BE2C (cell line): ENCODE results near the gene CALCOCO1.

Experiments used
- DNase-seq: peaks from one replicate; pipeline ENCODE4 v3.0.0-alpha.2; 2020
- H3K27me3 ChIP-seq: fragments of 250-450 bp; sonication (Bioruptor Pico); 2 replicates; pipeline ENCODE4 v1.5.1; 2020; ENCODE audit warnings: mild to moderate bottlenecking
- H3K36me3 ChIP-seq: fragments of 250-450 bp; sonication (Bioruptor Pico); 2 replicates; pipeline ENCODE4 v1.5.1; 2020; ENCODE audit warnings: mild to moderate bottlenecking
- H3K4me1 ChIP-seq: fragments of 250-450 bp; sonication (Bioruptor Pico); 2 replicates; pipeline ENCODE4 v1.5.1; 2020
- H3K4me3 ChIP-seq: 2 replicates; pipeline ENCODE4 v1.5.1; 2011; ENCODE audit warnings: low read depth, low read length
- H3K9me3 ChIP-seq: fragments of 250-450 bp; sonication (Bioruptor Pico); 2 replicates; pipeline ENCODE4 v1.5.1; 2020
- CTCF ChIP-seq: IDR thresholded peaks from 2 replicates; pipeline ENCODE4 v1.5.1; 2012; ENCODE audit warnings: mild to moderate bottlenecking, low read depth, low read length

CALCOCO1 gene

GRCh38 chr12:53713516-53713915, 13.7 kb downstream of the CALCOCO1 start:
- Histone ChIP-seq H3K4me3 (no peak overlapping the region), H3K4me1 (no peaks in the 10 kb centered on the region), H3K9me3 (no peaks in the 10 kb centered on the region), H3K27me3 (peaks cover 13% of the 10 kb centered on the region), H3K36me3 (no peaks in the 10 kb centered on the region)
- TF ChIP-seq CTCF: no peak
- no peak for DNase-seq

- H3K4me1 ChIP-seq: no peaks in the 10 kb centered on the region
- H3K27me3 ChIP-seq: peaks cover 22% of the 10 kb centered on the region
- H3K4me3 ChIP-seq: no peak overlapping the region
- no peak for DNase-seq
- H3K9me3 ChIP-seq: no peaks in the 10 kb centered on the region
- TF ChIP-seq CTCF: no peak
- no peaks in the 10 kb centered on the region for H3K36me3 ChIP-seq
Measured at GRCh38 chr12:53712059-53712643, 15.1 kb downstream of the CALCOCO1 start.

- H3K27me3 ChIP-seq: peaks cover 37% of the 10 kb centered on the region
- no peaks in the 10 kb centered on the region for H3K9me3 ChIP-seq
- no peak overlapping the region for H3K4me3 ChIP-seq
- H3K36me3 ChIP-seq: no peaks in the 10 kb centered on the region
- H3K4me1 ChIP-seq: no peaks in the 10 kb centered on the region
- DNase-seq: no peak
- no peak for TF ChIP-seq CTCF
Measured at GRCh38 chr12:53710091-53710490, 17.2 kb downstream of the CALCOCO1 start.

- H3K4me3 ChIP-seq: no peak overlapping the region
- no peak for TF ChIP-seq CTCF
- no peaks in the 10 kb centered on the region for H3K9me3 ChIP-seq
- peaks cover 37% of the 10 kb centered on the region for H3K27me3 ChIP-seq
- no peaks in the 10 kb centered on the region for H3K36me3 ChIP-seq
- no peaks in the 10 kb centered on the region for H3K4me1 ChIP-seq
- DNase-seq: no peak
Measured at GRCh38 chr12:53709671-53710070, 17.6 kb downstream of the CALCOCO1 start.

GRCh38 chr12:53706080-53706479, 21.2 kb downstream of the CALCOCO1 start:
- TF ChIP-seq CTCF: no peak
- no peak for DNase-seq
- Histone ChIP-seq H3K27me3 (peaks cover 58% of the 10 kb centered on the region), H3K9me3 (no peaks in the 10 kb centered on the region), H3K4me1 (no peaks in the 10 kb centered on the region), H3K4me3 (no peak overlapping the region), H3K36me3 (no peaks in the 10 kb centered on the region)

GRCh38 chr12:53703756-53704155, 23.5 kb downstream of the CALCOCO1 start:
- H3K4me1 ChIP-seq: no peaks in the 10 kb centered on the region
- TF ChIP-seq CTCF: no peak
- H3K4me3 ChIP-seq: no peak overlapping the region
- peaks cover 62% of the 10 kb centered on the region for H3K27me3 ChIP-seq
- no peaks in the 10 kb centered on the region for H3K9me3 ChIP-seq
- no peak for DNase-seq
- no peaks in the 10 kb centered on the region for H3K36me3 ChIP-seq
